GM18907 (cell line): ENCODE measurements around the gene ZFPM1.

Source experiments
- ATAC-seq: cut with Tn5 transposase; IDR thresholded peaks from one replicate; pipeline ENCODE4 v1.9.1; 2021; ENCODE audit warnings: mild to moderate bottlenecking, moderate library complexity; ENCODE audit not compliant: unreplicated experiment

ZFPM1 gene

GRCh38 chr16:88558457-88559442, 105.7 kb downstream of the ZFPM1 start:
- ATAC-seq = no peak

GRCh38 chr16:88560714-88561484, 107.8 kb downstream of the ZFPM1 start:
- no peak for ATAC-seq

GRCh38 chr16:88561485-88562359, 108.6 kb downstream of the ZFPM1 start:
- no peak for ATAC-seq

GRCh38 chr16:88566158-88566557, 113.1 kb downstream of the ZFPM1 start:
- no peak for ATAC-seq

- ATAC-seq = no peak
Observed at GRCh38 chr16:88568710-88569613, 115.9 kb downstream of the ZFPM1 start.

GRCh38 chr16:88569614-88569984, 116.5 kb downstream of the ZFPM1 start:
- ATAC-seq = peak; percentile 35

GRCh38 chr16:88569985-88570690, 117.1 kb downstream of the ZFPM1 start, which contains the start of gene ZC3H18:
Gene ZC3H18, plus strand, starts transcription at chr16:88570403. Its CDS starts 6,721 bp downstream, at chr16:88577124.
- ATAC-seq = peak; percentile 75

- ATAC-seq = peak; percentile 28
Observed at GRCh38 chr16:88570691-88571092, 117.6 kb downstream of the ZFPM1 start.

GRCh38 chr16:88575251-88575650, 122.2 kb downstream of the ZFPM1 start:
- ATAC-seq = no peak

- ATAC-seq = no peak
Observed at GRCh38 chr16:88576307-88576706, 123.2 kb downstream of the ZFPM1 start.

- no peak for ATAC-seq
Observed at GRCh38 chr16:88577166-88577565, 124.1 kb downstream of the ZFPM1 start.

GRCh38 chr16:88578446-88579313, 125.6 kb downstream of the ZFPM1 start:
- ATAC-seq = no peak

- no peak for ATAC-seq
Observed at GRCh38 chr16:88580371-88580770, 127.3 kb downstream of the ZFPM1 start.

- no peak for ATAC-seq
Observed at GRCh38 chr16:88581033-88581432, 128.0 kb downstream of the ZFPM1 start.

GRCh38 chr16:88582912-88583575, 130.0 kb downstream of the ZFPM1 start:
- ATAC-seq = no peak

- no peak for ATAC-seq
Observed at GRCh38 chr16:88584676-88585075, 131.6 kb downstream of the ZFPM1 start.

- no peak for ATAC-seq
Observed at GRCh38 chr16:88585269-88585668, 132.2 kb downstream of the ZFPM1 start.
